ENCODE measurements around the gene SH3GLB1.
A peak's percentile ranks its signal among the peaks of the same experiment; 100 is the strongest.

SH3GLB1 gene

DNA sequence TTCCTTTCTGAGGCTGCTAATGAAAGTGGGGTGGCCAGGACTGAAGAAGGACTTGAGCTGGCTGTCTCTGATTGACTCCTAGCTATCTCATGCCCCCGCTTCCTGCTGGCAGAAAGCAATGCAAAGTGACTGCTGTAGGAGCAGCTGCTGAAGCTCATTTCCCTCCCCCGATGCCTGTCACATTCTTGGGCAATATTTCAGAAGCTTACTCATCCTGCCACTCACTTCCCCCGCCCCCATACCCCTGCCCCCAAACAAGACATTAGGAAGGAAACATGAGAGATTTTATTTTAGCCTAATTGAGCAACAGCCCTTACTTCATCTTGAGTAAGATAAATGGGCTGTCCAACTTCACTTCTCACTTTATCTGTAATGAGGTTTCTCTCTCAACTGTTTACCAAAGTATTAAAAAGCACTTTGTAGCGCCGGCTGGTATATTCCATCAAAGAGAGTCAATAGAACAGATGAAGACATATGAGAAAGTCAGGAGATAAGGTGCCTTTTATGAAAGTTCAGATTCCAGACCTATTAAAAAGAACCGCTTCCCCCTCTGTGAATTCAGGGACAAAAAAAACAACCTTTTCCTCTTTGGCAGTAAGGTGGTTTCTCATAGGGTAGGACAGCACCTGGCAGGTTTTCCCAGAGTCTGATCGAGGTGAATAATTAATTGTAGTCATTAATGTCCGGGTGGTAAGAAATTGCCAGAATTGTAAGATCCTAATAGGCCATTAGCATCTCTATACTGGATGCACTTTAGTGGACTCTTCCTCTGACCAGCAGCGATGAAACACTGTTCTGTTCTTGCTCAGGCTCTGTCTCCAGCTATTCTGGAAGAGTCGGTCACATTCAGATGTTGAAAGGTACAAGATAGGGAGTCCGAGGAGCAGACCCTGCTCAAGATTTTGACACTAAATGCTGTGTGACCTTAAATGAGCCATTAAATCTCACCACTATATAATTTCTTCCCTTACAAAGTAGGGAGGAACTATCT lies 70.2 kb downstream of the SH3GLB1 start:
- peak; percentile 84 for DNase-seq (ENCODE audit: low read depth)

- DNase-seq (ENCODE audit: low read depth): no peak
These were observed 71.0 kb downstream of the SH3GLB1 start for GRCh38 chr1:86775395-86775794.

GRCh38 chr1:86776108-86776507 lies 71.7 kb downstream of the SH3GLB1 start:
- DNase-seq (ENCODE audit: low read depth): no peak

DNA sequence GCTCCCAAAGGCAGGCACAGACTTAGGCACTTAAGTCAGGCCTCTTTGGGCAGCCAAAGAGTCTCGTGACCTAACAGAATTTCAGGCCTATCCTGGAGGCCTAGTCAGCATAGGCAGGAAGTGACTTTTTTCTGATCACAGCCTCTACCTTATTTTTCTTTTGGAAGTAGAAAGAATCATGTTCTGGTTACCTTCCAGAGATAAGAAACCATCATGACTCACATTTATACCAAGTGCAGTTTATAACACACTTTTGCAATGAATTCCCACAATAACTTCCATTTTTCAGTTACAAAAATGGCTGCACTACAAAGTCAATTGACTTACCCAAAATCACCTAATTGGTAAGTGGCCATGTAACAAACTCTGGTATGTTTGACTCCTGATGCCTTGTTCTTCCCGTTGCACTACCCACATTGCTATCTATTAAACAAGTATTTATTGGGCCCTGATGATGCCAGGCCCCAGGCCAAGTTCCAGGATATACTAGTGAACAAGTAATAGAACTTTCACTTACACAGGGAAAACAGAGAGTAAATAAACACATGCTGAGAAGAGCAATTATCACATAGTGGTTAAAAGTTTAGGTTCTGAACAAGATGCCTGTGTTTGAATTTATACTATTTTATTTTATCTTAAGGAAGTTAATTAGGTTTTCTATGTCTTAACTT lies 74.3 kb downstream of the SH3GLB1 start:
- DNase-seq (ENCODE audit: low read depth): no peak

DNA sequence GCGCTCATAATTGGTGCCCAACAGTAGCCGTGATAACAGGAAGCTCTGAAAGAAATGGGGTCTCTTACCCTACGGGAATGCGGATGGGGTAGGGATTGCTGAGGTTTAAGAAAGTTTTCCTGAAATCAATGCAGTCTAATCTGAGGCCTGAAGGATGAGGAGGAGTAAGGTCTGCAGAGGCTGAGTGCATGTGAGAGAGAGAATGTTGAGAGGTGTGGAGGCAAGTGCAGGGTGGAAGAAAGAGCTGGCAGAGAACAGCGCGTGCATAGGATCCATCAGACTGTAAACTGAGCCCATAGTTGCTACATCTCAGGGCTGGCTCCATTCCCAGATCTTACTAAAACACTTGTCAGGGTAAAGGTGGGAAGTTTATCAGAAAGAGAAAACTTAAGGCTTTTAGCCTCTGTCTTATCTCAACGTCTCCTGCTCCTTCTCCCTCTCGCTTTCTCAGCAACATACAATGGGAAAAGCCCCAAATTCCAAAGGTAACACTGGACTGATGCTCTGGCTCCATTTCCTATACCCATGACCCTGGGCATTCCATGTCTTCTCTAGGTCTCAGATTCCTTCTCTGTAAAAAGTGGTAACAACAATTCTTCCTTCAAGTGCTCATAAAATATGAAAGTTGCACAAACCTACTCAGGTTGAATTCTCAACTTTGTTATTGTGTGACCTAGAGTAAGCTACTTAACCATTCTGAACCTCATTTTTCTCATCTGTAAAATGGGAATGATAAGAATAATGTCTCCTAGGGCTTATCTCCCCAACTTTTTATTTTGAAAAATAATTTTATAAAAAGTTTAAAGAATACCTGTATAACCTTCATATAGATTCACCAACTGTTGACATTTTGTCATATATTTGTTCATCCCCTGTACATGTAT lies 75.2 kb downstream of the SH3GLB1 start:
- no peak for DNase-seq (ENCODE audit: low read depth)

- no peak for DNase-seq (ENCODE audit: low read depth)
These were observed 78.1 kb downstream of the SH3GLB1 start for GRCh38 chr1:86782482-86782881.

DNA sequence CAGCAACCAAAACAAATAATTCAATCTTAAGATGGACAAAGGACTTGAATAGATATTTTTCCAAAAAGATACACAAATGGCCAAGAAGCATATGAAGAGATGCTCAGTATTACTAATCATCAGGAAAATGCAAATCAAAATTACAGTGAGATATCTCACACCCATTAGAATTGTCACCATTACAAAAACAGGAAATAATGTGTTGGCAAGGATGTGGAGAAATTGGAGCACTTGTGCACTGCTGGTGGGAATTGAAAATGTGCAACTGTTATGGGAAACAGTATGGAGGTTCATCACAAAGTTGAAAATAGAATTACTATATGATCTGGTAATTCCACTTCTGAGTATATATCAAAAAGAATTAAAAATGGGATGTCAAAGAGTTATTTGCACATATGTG lies 83.2 kb downstream of the SH3GLB1 start:
- DNase-seq (ENCODE audit: low read depth): no peak

DNA sequence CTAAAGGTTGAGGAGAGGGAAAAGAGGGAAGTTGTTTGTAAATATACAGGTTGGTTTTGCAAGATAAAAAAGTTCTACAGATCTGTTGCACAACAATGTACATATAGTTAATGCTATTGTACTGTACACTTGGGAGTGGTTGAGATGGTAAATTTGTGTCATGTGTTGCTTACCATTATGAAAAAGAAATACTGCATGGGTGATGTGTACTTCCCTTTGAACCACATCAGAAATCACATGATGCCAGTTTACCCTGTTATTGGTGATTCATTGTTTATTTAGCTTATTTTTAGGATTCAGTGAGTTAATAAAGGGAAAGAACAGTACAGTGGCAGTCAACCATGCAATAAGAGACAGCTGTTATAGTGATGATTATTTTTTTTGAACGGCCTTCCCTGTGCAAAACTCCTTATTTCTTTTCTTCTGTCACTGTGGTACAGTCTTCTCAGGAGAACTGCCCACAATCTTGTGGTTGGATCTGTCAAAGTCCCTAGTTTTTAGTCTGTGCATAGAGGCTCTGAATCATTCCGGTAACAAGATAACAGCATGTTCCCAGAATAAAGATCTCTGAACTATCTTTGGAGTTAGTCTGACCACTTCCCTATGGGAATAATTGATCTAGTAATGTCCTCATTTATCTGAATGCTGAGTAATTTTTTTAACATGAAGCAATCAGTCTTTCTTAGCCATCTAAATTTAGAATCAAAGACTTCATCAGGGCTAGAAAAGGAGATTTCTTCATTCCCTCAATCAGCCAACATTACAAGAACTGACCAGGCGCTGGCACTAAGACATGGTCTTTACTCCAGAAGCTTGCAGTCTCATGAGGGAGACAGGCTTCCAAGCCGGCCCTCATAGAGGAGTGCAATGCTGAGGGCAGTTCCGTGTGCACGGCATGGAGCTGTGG lies 84.2 kb downstream of the SH3GLB1 start:
- no peak for DNase-seq (ENCODE audit: low read depth)

GRCh38 chr1:86795316-86795715 lies 90.9 kb downstream of the SH3GLB1 start:
- DNase-seq (ENCODE audit: low read depth): no peak
